GM21619 (cell line): ENCODE results near the gene ARMC6.

Source experiments
- ATAC-seq: cut with Tn5 transposase; IDR thresholded peaks from one replicate; pipeline ENCODE4 v1.9.1; 2021; ENCODE audit not compliant: unreplicated experiment

ARMC6 gene

DNA sequence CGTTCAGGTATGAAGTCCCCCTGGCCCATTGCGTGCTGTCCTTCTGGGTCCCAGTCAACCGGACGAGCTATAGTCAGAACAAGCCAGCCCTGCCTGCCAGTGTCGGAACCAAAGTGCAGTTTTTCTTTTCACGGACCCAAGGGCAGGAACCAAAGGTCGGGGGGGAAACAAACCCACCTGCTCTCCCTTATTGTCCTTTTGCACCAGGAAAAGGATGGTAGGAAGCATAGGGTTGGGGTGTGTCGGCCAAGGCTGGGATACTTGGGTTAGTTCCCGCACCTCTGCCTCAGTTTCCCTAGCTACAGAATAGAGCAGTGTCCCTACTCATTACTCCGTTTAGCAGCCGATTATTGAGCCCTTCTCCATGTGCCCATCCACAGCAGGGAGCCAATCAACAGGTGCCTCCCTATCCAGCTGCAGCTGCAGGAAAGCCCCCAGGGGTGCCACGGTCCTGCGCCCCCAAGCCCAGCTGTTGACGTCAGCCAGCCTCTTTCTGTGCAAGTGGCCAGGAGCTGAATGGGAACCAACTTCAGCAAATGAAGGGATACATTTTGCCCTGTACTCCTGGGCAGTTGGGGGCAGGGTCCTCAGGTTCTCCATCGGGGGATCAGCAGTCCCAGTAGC lies 21.0 kb downstream of the ARMC6 start:
- no peak for ATAC-seq

DNA sequence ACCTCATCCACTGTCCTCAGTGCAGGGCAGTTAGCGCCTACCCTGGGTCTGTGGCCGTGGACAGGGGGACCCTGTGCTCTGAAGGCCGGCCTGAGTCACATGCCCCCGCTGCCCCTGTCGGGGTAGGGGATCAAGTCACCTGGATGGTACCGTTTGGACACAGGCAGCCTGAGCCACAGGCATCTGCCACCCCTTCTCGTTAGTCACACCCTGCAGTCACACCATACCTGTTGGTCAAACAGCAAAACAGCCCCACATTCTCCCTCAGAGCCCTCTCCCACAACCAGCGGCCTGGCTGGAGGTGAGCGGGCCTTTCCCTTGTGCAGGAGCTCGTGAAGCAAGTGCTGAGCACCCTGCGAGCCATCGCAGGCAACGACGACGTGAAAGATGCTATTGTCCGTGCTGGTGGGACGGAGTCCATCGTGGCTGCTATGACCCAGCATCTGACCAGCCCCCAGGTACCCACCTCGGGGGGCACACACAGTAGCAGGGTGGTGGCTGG lies 21.6 kb downstream of the ARMC6 start:
- no peak for ATAC-seq

DNA sequence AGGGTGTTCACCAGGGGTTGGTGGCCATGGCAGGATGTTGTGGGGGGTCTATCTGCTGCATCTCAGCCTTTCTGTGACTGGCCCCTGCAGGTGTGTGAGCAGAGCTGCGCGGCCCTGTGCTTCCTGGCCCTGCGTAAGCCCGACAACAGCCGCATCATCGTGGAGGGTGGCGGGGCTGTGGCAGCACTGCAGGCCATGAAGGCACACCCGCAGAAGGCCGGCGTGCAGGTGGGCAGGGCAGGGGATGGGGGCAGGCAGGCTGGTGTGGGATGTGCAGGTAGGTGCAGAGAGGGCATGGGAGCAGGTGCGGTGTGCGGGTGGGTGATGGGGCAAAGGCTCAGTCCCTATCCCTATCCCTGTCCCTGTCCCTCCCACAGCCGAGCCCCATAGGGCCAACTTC lies 22.3 kb downstream of the ARMC6 start:
- ATAC-seq = no peak

DNA sequence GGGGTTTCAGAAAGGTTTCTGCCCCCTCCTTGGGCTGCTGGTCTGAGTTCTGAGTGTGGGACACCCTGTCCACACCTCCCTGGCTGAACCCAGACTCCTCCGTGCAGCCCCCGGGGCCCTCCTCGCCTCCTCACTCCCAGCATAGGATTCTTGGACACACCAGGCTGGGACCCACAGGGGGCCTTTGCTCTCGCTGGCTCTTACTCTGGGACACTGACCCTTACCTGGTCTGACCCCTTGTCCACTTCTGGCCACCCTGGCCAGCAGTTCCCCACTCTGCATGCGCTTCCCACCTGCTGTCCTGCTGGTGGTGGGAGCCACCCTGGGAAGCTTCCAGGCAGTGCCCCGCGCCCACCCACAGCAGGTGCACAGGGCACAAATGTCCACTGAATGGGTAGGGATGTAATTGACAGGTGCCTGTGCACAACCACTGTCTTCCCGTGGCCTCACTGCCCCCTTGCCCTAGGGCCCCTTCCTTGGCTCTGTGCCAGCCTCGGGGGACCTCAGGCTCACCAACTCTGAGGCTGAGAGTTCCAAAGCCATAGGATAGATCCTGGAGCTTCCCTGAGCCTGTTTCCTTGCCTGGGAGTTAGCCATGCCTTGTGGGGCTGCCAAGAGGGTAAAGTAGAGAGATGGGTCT lies 23.4 kb downstream of the ARMC6 start:
- ATAC-seq = no peak

DNA sequence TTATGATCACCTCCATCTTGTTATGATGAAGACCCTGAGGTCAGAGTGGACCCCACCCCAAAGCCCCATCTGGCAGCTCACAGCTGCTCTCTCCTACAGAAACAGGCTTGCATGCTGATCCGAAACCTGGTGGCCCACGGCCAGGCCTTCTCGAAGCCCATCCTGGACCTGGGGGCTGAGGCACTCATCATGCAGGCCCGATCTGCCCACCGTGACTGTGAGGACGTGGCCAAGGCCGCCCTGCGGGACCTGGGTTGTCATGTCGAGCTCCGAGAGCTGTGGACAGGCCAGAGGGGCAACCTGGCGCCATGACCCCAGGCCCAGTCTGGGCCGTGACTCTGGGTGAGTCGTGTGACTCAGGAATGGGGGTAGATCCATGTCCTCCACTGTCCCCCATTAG lies 23.9 kb downstream of the ARMC6 start:
- no peak for ATAC-seq

DNA sequence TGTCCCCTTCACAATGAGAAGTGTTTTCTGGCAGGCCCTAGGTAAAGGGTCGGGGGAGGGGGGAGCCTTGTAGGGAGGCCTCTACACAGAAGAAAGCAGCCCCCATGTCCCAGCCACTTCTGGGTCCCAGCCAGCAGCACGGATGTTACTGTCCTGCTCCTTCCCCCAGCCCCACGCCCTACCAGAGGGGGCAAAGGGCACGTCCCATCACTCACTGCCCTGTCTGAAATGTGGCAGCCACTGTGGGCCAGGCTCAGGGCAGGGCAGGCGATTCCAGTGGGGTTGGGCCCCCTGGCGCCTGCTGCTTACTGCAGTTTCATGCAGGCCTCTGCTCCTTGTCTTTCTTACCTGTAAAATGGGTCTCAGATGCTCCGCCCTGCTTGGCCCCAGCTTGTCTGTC lies 24.3 kb downstream of the ARMC6 start:
- ATAC-seq = no peak

DNA sequence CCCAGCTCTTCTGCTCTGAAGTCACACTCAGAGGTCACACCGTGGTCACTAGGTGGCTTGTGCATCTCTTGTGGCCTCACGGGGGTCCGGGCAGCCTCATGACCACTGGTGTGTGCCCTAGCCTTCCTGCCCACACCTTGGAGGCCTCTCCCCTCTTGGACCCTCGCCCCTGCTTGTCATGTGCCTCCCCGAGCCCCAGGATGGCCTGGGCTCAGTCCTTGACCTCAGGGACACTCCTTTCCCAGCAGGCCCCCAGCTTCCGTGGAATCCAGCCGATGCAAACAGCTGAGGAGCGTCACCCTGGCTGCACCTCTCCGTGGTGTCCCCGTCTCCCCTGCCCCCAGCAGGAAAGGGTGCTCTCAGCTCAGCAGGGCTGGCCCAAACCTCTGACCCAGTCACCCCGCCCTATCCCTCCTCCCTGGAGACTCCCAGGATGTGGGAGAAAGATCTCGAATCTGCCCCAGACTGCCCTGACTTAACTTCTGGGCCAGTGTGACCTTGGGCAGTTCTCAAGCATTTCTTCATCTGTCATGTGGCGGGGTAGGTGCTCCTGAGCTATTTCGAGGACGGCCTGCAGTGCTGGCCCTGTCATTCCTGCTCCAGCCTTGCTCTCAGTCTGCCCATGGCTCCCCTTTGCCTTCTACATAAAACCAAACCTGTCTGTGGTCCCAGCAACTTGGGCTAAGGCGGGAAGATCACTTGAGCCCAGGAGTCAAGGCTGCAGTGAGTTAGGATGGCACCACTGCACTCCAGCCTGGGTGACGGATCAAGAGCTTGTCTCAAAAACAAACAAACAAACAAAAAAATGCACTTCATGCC lies 25.8 kb downstream of the ARMC6 start:
- no peak for ATAC-seq

DNA sequence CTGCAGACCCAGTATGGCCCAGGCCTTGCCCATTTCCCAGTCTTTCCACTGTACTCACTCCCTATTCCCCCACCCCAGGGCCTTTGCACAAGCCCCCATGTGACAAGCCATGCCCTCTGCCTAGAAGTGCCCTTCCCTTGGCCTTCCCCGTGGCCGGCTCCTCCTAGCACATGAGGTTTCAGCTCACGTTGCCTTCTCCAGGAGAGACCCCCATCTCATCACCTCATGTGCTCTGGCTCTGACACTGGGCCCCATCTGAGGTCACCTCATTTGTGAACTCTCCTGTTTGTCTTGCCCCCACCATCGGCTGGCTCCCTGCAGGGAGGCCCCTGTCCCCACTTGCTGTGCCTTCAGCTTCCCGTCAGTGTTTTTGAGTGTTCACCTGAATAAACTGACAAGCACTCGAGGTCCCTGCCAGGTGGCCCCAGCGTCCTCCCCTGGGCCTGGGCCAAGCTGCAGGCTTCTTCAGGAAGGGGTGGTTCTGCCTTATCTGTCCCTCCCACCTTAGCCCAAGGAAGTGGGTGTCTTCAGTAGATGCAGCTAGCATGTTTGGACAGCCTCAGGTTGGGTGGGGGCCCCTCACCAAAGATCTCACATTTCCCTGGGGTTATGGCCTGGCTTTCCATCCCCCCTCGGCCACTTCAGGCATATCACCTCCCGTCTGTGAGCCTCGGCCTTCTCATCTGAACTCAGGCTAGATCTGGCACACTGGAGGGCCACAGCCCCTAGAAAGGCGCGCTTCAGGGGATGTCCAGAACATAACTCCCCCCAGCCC lies 26.6 kb downstream of the ARMC6 start:
- no peak for ATAC-seq

DNA sequence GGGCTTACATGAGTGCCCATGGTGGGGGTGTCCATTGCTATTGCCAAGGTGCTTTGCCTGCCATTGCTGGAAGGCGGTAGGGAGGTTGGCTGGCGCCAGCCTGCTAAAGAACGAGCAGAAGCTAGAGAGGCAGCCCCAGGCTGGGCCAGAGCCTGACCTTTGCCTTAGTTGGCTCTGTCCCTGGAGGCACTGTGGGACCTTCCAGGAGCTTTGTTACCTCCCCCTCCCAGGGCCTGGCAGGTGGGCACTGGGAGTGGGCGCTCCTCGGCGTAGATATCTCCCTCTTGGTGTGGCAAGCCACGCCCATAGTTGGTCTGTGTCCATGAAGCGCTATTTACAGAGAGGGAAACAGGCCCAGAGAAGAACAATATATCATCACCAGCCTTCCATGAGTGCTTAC lies 28.1 kb downstream of the ARMC6 start:
- no peak for ATAC-seq

DNA sequence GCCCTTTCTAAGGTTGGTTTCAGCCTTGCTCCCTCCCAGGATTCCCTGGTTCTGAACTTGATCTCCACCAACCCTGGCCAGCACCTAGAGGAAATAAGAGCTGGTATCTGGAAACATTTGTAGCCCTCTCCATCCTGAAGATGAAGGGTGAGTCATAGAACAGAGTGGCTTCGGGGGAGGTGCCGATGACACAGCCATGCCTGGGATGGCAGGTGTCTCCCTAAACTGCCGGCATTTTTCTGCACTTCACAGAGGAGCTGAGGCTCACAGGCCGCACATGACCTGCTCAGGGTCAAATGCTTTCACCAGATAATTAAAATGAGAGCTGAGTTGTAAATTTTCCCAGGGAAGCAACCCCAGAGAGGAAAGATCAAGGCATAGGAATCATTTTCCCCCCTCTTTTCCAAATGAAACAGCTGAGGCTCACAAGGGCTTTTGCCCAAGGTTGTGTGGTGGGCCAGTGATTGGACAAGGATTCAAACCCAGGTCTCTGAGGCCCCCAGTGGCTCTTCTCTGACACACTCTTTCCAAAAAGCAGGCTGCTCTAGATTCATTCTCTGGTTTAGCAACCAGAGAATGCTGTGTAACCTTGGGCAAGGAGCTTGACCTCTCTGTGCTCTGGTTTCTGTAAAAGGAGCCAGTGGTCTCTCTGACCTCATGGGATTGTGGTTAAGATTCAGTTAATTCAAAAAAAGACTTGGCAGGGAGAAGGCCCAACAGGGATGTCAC lies 29.2 kb downstream of the ARMC6 start:
- ATAC-seq = no peak

DNA sequence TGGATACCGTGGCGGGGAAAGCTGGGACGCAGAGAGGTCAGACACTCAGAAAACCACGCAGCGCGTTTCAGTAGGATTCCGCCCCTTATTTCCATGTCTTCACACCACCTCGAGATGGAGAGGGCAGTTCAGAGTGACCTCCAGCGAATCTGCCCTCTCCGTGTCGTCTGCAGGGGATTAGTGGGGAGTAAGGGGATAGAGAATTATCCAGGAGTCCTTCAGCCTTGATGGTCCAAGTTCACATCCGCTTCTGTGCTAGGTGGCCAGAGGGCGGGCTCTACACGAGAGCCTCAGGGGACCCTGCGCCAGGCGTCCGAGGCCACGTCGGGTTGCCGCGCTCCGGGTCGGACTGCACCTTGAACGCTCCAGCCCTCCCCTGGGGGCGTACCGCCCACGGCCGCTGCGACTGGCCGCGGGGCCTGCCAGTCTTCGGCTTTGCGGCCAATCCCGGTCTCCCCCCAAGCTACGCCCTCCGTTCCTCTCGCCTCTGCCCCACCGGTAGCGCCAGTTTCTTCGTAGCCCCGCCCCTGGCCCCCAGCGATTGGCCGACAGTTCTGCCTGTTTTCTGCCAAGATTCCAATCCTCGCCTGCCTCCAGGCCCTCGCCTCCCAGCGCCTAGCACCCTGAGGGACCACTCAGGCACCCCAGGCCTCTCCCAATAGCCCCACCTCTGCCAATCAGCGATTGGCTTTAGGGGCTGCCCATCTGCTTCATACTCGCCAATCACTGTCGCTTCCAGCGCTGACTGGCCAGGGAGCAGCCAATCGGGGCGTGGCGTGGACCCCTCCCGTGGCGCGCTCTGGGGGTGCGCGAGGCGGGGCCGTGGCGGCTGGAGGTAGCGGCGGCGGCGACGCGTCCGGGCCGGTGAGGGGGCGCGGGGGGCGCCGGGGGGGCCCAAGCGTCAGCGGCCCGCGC lies 30.0 kb downstream of the ARMC6 start, which contains the start of gene SLC25A42:
SLC25A42 (plus strand) TSS at position 812 of the 915 bp plus-strand sequence. CDS start 32,131 bp downstream, outside the sequence.
- peak; percentile 92 for ATAC-seq

DNA sequence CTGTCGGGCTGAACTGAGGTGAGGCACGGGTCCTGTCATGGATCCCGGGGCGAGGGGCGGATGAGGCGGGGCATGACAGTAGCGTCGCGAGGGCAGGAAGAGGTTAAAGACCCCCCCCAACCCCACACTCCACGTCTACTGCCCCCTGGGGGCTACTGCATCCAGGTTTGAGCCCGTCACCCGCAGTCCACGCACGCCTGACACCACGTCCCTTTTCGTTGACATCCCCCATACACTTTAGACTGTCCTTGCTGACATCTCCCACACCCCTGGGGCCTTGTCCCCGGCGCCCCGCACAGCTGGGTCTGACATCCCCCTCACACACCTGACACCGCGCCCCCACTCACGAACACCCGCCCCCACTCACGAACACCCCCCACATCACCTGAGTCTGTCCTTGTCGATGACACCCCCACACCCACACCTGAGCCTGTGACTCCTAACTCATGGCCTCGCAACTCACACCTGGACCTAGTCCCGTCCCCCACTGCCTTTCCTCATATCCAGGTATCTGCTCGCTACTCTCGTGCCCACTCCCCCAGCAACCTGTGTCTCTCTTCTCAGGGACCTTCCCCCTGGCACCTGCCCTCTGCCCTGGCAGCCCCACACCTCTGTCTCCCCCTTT lies 30.8 kb downstream of the ARMC6 start:
- no peak for ATAC-seq

DNA sequence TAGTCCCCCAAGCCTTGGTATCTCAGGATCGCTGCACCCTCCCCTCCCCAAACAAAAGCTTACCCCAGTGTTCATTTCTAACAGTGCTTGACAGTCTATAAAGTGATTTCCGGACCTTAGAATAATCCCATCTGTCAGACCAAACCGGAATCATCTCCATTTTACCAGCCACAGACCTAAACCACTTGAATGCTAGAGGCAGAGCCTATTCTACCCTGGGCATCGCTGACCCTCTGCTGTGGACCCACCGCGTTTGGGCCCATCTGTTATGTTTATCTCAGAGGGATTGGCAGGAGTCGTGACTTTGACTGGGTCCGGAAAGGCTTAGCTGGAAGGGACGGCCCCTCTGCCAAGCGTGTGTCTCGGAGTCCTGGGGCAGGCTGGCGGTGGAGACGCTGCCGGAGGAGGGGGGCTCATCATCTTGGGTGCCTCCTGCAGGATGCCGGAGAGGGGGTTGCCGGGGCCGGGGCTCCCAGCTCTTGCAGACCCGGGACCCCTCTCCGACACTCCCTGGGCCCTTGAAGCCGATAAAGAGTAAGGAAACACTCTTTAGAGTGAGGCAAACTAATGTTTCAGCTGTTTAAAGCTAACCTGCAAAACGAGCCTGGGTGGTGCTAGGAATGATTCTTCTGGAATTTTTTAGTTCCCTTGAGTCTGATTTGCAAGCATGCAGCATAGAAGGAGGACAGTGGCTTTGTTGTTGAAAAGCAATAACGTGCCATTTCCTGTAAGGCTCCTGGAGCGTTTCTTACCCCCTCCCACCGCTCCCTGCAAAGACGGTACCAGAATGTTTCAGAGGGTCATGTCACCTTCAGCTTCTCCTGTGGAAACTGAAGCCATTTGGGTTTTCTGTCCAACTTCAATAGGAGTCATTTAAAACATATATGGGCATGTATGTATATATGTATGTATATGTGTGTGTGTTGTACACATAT lies 31.7 kb downstream of the ARMC6 start:
- ATAC-seq = no peak

DNA sequence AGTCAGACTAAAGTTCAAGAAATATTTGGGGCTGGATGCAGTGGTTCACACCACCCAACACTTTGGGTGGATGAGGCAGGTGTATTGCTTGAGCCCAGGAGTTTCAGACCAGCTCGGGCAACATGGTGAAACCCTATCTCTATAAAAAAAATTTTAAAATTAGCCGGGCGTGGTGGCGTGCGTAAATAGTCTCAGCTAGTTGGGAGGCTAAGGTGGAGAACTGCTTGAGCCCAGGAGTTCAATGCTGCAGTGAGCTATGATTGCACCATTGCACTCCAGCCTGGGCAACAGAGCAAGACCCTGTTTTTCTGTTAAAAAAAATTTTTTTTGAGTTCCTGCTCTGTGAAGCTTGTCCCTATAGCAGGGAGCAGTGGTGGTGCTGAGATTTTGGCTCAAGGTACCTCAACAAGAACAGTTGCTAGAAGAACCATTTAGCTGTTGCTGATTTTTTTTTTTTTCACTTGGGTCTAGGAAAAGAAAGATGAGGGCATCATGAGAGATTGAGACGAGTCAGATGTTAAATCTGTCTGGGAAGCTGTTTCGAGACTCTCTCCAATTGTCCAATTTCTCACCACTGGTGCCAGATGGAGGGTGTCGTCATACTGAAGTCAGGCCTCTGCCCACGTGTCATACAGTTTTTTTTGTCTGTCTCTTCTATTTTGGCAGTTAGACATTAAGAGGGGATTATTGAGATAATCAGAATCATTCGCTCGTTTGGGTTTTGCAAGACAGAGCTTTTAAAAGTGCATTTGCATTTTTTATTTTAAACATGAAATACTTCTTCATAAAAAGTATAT lies 34.1 kb downstream of the ARMC6 start:
- ATAC-seq = no peak

DNA sequence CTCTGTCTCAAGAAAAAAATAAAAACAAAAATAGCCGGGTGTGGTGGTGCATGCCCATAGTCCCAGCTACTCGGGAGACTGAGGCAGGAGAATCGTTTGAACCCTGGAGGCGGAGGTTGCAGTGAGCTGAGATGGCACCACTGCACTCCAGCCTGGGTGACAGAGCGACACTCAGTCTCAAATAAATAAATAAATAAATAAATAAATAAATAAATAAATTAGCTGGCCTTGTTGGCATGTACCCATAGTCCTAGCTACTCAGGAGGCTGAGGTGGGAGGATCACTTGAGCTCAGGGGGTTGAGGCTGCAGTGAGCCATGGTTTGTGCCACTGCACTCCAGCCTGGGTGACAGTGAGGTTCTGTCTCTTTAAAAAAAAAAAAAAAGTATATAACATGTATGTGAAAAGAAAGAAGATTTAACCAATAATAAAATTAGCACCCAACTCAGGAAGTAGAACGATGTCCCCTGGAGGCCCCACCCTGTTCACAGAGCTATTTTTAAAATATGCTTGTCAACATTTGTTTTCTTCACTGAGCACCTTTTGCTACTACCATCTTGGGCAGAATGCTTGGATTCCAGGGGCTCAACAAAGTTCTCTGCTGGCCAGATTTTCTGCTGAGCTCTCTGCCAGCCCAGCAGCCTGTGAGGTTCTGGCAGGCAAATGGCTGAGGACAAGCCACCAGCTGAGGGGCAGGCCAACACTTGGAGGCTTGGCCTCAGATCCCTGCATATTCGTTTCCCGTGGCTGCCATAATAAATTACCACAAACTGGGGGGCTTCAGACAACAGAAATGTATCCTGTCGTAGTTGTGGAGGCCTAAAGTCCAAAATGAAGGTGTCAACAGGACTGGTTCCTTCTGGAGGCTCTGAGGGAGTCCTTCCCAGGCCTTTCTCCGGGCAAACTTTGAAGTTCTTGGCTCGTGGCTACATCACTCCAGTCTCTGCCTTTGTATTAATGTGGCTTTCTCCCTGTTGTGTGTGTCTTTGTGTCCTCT lies 35.6 kb downstream of the ARMC6 start:
- ATAC-seq = no peak

DNA sequence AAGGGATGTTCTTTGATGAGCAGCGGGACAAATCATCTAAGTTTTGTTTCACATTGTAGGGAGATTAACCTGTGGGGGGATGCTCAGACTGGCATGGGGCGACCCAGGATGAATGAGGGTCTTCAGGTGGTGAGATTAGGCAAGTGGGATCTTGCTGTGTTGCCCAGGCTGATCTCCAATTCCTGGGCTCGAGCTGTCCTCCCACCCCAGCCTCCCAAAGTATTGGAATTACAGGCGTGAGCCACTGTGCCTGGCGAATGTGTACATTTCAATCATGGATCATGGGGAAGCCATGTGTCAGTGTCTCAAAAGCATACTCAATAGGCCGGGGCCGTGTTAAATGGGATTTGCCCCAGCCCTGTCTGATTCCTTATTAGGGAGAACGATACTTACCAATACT lies 38.5 kb downstream of the ARMC6 start:
- no peak for ATAC-seq
